ENCODE data around the gene PRSS36.

- no peak for TF ChIP-seq EZH2 (IDR thresholded peaks at IDR 0.05; ENCODE audit: low read depth)
- TF ChIP-seq CTCF (conservative IDR thresholded peaks at IDR 0.05) = no peak
Observed at GRCh38 chr16:31190818-31191444, 41.1 kb upstream of the PRSS36 start.

Measured in PC-9 (cell line).